Mucosa of descending colon (tissue), 3 donors: Measurements from ENCODE around the gene TRERF1. TPM values are rescaled to one million over a fixed set of nuclear protein-coding genes. Genes with fewer than 3 reads are reported as not detected.
A peak's percentile ranks its signal among the peaks of the same experiment; 100 is the strongest.

ENCODE experiments used
- ATAC-seq: fragments of 200-7000 bp; cut with Tn5 transposase; one replicate; pipeline ENCODE4 v1.9.1; 2020; ENCODE audit warnings: mild to moderate bottlenecking, moderate library complexity
- DNase-seq, 3 donors: peaks; one replicate each; pipeline ENCODE4 v3.0.0-alpha.2; 2020
- H3K36me3 ChIP-seq: fragments of 200-600 bp; one replicate; pipeline ENCODE4 v1.8.0; 2021; ENCODE audit warnings: low read depth, mild to moderate bottlenecking
- H3K4me1 ChIP-seq: fragments of 200-600 bp; one replicate; pipeline ENCODE4 v1.8.0; 2021; ENCODE audit warnings: low read depth, mild to moderate bottlenecking
- H3K4me3 ChIP-seq: fragments of 200-600 bp; one replicate; pipeline ENCODE4 v1.8.0; 2021; ENCODE audit warnings: mild to moderate bottlenecking
- H3K9me3 ChIP-seq: fragments of 200-600 bp; one replicate; pipeline ENCODE4 v1.8.0; 2021; ENCODE audit warnings: mild to moderate bottlenecking
- intact Hi-C, 2 donors: fragments of 100-400 bp; cut with DNase I in 1 of 2; cut with micrococcal nuclease in 1 of 2; formaldehyde crosslinking; loops; one replicate each; pipeline versions ENCODE4 v1.11.0 to v1.11.1; 2022; cut with DNase I, micrococcal nuclease
- total RNA-seq, 3 donors: library from RNA; stranded (reverse); fragmentation: NEBNext Ultra II Directional in 2 of 3; extraction: Animal tissue kit (Norgen Biotek cat#: 25700) in 2 of 3; gene quantifications; one replicate each; pipeline versions ENCODE4 v1.2.1 to v1.2.4, GENCODE V29; 2021 to 2023
- TF ChIP-seq, protein P1 (sequence below): fragments of 200-600 bp; IDR thresholded peaks from one replicate; pipeline ENCODE4 v1.8.0; 2022; ENCODE audit warnings: antibody characterized with exemption, mild to moderate bottlenecking
- donor health status: DM: no; HTN: no; CAD: no; lungs with moderate emphysema.
- donor health status: DM: no; HTN: no; CAD: no.
- donor health status: DM: no; HTN: yes; CAD: no.

Gene TRERF1
- total RNA-seq, 3 donors from 2014 or later = 2.8 to 11.2 (median 3.8) TPM

DNA sequence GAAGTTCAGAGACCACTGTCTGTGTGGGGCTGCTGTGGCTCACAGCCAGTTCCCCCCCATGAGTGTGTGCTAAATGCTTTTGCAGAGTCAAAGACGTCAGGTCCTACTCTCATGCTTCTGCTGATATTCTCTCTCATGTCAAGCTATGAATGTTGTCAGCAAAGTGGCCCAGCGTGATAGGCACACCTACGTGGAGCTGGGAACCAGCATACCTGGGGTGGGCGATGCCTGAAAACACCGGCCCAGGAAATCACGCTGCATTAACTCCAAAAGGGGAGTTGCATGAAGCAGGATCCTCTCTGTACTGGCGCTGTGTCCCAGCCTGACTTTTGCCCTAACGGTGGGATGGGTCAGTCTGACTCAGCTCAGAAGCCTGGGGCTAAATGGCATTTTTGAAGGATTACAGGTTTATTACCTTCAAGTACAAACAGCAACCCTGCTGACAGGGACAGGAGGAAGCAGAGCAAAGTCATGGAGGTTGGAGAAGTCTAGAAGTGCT, 225.0 kb downstream of the TRERF1 start:
- Histone ChIP-seq H3K4me1 (peaks cover 16% of the 10 kb centered on the region), H3K36me3 (no peaks in the 10 kb centered on the region), H3K4me3 (no peak overlapping the region), H3K9me3 (no peaks in the 10 kb centered on the region)
- ATAC-seq (peak; percentile 90), DNase-seq (peak; percentile 50 to 71 (median 68))
- TF ChIP-seq, protein P1, sequence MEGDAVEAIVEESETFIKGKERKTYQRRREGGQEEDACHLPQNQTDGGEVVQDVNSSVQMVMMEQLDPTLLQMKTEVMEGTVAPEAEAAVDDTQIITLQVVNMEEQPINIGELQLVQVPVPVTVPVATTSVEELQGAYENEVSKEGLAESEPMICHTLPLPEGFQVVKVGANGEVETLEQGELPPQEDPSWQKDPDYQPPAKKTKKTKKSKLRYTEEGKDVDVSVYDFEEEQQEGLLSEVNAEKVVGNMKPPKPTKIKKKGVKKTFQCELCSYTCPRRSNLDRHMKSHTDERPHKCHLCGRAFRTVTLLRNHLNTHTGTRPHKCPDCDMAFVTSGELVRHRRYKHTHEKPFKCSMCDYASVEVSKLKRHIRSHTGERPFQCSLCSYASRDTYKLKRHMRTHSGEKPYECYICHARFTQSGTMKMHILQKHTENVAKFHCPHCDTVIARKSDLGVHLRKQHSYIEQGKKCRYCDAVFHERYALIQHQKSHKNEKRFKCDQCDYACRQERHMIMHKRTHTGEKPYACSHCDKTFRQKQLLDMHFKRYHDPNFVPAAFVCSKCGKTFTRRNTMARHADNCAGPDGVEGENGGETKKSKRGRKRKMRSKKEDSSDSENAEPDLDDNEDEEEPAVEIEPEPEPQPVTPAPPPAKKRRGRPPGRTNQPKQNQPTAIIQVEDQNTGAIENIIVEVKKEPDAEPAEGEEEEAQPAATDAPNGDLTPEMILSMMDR = no peak
- intact Hi-C loops = no loop called here

DNA sequence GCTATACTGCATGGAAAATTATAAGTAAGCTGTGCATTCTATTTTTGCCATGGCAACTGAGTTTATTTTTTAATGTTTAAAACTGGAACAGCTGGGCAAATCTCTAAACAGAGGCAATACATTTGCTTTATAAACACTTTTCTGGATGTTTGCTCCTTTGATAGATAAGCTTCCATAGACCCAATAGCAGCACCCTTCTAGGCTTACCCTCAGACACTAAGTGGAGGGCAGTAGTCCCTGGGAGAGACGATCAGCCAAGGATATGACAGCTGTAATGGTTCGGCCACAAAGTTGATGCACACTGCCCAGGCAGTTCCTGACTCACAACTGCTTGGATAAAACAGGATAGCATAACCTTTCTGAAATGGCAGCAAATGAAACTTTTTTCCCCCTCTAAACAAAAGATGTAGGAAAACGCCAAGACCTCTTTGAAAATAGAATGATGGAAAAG, 225.5 kb downstream of the TRERF1 start:
- no peak for DNase-seq

DNA sequence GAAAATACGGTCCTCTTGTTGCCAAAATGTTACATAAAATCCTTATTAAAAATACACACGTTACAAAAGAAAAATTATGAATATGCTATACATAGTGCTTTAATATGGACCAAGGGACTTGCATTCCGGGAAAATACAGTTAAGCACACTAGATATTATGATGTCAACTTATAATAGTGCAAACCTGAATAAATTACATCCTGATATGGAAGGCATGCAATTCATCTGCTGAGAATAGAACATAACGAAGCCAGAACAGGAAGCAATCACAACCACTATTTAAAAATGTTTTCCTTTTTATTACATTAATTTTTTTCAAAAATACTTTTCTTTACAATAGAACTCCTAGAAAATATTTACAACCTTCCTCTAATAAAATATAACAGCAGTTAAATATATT, 226.3 kb downstream of the TRERF1 start:
- Histone ChIP-seq H3K4me1 (peaks cover 16% of the 10 kb centered on the region), H3K9me3 (no peaks in the 10 kb centered on the region), H3K4me3 (no peak overlapping the region), H3K36me3 (no peaks in the 10 kb centered on the region)
- no peak for ATAC-seq
- intact Hi-C loops = no loop called here
- TF ChIP-seq, protein P1 = no peak
- no peak for DNase-seq

More for the DNA sequence above, 225.5 kb downstream of the TRERF1 start:
- Histone ChIP-seq H3K4me3 (no peak overlapping the region), H3K36me3 (no peaks in the 10 kb centered on the region), H3K4me1 (peaks cover 16% of the 10 kb centered on the region), H3K9me3 (no peaks in the 10 kb centered on the region)
- intact Hi-C loops = no loop called here
- TF ChIP-seq, protein P1 = no peak
- ATAC-seq = peak; percentile 48

DNA sequence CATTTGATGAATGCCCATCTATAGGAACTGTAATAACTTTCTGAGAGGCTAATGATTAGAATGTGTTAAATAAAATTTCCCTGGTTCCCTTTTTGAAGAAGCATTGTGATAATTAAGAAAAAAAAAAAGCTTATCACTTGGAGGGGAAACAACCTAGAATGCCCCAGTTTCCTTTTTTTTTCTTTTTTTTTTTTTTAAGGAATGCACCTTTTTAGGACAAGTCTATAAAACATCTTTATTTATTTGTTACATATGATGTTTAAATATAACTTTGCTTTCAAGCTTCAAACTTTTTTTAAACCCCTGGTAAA, 226.7 kb downstream of the TRERF1 start:
- intact Hi-C loops = no loop called here

DNA sequence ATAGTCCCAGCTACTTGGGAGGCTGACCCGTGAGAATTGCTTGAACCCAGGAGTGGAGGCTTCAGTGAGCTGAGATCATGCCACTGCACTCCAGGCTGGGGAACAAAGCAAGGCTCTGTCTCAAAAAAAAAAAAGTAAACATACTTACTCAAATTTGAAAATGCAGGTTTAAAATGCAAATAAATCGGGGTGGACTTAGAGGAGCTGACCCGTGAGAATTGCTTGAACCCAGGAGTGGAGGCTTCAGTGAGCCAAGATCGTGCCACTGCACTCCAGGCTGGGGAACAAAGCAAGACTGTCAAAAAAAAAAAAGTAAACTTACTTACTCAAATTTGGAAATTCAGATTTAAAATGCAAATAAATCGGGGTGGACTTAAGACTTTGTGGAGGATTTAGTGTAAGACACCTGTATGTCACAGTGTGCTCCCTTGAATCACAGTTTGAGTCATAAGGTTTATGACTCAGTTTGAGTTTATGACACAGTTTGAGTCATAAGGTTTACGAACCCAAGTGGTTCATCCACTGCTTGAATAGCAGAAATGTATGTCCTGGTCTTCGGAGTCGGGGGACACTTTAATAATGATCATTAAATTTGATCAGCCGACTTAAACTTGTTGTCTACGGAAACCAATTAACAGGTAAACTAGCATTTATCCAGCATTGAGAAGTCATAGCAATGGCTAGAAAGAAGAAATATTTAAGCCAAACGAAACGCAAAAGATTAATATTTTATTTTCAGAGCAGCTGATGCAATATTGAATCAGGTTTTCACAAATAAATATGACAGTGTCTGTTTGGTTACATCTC, 227.3 kb downstream of the TRERF1 start:
- H3K4me3 ChIP-seq = no peak overlapping the region
- TF ChIP-seq, protein P1 = no peak
- intact Hi-C loops = no loop called here
- ATAC-seq (peak; percentile 77), DNase-seq (no peak)
- H3K9me3 ChIP-seq = no peaks in the 10 kb centered on the region
- no peaks in the 10 kb centered on the region for H3K36me3 ChIP-seq
- H3K4me1 ChIP-seq = peaks cover 16% of the 10 kb centered on the region

More for the DNA sequence above, 226.7 kb downstream of the TRERF1 start:
- no peak overlapping the region for H3K4me3 ChIP-seq
- peaks cover 16% of the 10 kb centered on the region for H3K4me1 ChIP-seq
- DNase-seq = no peak
- H3K9me3 ChIP-seq = no peaks in the 10 kb centered on the region
- no peaks in the 10 kb centered on the region for H3K36me3 ChIP-seq
- no peak for ATAC-seq
- TF ChIP-seq, protein P1 = no peak
